Measurements from ENCODE around the gene IDI1.
A peak's percentile ranks its signal among the peaks of the same experiment; 100 is the strongest.

The IDI1 gene

DNA sequence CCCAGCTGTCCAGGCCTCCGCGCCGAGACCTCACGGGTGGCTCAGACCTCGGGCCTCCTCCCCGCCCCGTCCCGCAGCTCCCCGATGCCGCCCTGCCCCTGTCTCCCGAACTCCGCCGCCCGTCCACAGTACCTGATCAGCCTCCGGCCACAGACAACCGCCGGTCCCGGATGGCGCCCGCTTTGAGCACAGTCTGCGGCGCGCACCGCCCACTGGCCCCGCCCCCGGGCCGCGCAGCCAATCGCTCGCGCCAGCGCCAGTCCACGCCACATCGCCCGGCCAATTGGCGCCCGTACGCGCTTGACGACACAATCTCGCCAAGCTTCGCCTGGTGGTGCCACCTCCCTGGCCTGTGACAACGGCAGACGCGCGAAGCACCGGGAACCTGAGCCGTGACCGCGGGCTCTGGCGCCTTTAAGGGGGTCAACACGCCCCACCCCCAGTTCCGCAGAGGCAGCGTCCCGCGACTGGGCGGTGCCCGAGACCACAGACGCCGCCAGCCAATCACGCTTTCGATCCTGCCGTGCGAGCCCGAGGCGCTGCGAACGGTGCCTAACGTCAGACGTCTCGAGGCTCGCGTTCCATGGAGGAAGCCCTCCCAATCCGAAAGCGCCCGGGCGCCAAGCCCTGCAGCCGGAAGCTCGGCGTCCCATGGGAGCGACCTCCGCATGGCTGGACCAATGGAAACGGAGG, at the start of gene IDI1:
Gene IDI1 (minus strand): TSS at position 388 of the 693 bp plus-strand sequence. CDS start 116 bp downstream, at position 272.
- peak within 1 kb of the TSS; percentile 84 to 100 (median 97) for H3K27ac ChIP-seq

GRCh38 chr10:1097436-1097835, 48.5 kb upstream of the IDI1 start:
- Histone ChIP-seq H3K27ac (no peak overlapping the region), H3K4me3 (no peak overlapping the region)

More for the DNA sequence above, at the start of gene IDI1:
- peak within 1 kb of the TSS; percentile 63 to 85 (median 73) for H3K4me3 ChIP-seq

GRCh38 chr10:1096287-1096889, 47.5 kb upstream of the IDI1 start:
- H3K27ac ChIP-seq: no peak overlapping the region
- H3K4me3 ChIP-seq: no peak overlapping the region

GRCh38 chr10:1095498-1095897, 46.6 kb upstream of the IDI1 start:
- Histone ChIP-seq H3K27ac (no peak overlapping the region), H3K4me3 (no peak overlapping the region)

GRCh38 chr10:1094112-1095057, 45.5 kb upstream of the IDI1 start:
- Histone ChIP-seq H3K4me3 (no peak overlapping the region), H3K27ac (no peak overlapping the region)

DNA sequence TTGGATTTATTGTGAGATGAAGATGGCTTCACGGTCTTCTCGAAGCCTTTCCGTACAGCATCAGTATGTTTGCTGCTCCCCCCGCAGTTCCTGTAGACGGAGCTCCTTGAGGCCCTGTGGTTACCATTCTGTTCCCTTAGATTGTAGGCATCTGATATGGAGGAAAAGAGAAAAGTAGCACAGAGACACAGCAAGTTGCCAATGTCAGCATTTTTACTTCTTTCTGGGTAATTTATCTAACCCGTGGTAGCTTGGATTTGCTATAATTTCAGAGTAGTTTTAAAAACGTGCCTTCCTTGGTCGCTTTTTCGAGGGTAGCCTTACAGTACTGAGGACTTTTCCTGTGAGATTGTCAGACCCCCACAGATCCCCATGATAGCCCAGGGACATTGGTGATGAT, 44.8 kb upstream of the IDI1 start:
- no peak overlapping the region for H3K4me3 ChIP-seq

GRCh38 chr10:1090696-1091095, 41.8 kb upstream of the IDI1 start:
- Histone ChIP-seq H3K4me3 (no peak overlapping the region), H3K27ac (no peak overlapping the region)

More for the DNA sequence above, 44.8 kb upstream of the IDI1 start:
- H3K27ac ChIP-seq: no peak overlapping the region

- Histone ChIP-seq H3K27ac (peak overlapping the region in 1 of 21 experiments; percentile 16), H3K4me3 (no peak overlapping the region)
Observed at GRCh38 chr10:1089017-1089689, 40.2 kb upstream of the IDI1 start.

GRCh38 chr10:1086787-1087186, 37.9 kb upstream of the IDI1 start:
- Histone ChIP-seq H3K27ac (no peak overlapping the region), H3K4me3 (no peak overlapping the region)

- H3K27ac ChIP-seq: no peak overlapping the region
- H3K4me3 ChIP-seq: no peak overlapping the region
Observed at GRCh38 chr10:1085258-1085657, 36.3 kb upstream of the IDI1 start.

GRCh38 chr10:1084011-1084950, 35.4 kb upstream of the IDI1 start:
- Histone ChIP-seq H3K4me3 (no peak overlapping the region), H3K27ac (no peak overlapping the region)

GRCh38 chr10:1083581-1083980, 34.7 kb upstream of the IDI1 start:
- Histone ChIP-seq H3K4me3 (no peak overlapping the region), H3K27ac (no peak overlapping the region)

- Histone ChIP-seq H3K4me3 (no peak overlapping the region), H3K27ac (no peak overlapping the region)
Observed at GRCh38 chr10:1078668-1079067, 29.7 kb upstream of the IDI1 start.

DNA sequence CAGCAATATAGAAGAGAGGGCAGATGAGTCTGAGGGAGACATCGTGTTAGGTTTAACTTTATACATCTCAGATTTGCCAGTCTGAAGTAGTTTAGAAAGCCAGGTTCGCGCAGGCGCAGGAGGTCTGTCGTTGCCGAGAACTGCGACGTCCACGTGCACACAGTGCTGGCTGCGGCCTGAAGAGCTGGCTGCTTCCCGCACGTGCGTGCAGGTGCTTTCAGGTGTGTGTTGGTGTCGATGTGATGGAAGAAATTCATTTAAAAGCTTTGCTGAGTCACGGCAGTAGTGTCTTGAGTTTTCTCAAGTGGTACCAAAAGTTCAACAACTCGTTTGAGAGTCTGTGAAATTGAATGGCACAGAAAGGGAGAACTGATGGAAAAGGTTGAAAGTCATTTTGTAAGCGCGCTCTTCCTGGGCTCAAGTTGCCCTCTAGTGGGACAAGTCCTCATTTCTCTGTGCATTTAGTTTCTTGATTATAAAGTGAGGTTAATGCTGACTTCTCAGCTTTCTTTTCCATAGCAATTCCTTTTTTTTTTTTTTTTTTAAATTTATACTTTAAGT, 25.9 kb upstream of the IDI1 start:
- no peak overlapping the region for H3K27ac ChIP-seq

DNA sequence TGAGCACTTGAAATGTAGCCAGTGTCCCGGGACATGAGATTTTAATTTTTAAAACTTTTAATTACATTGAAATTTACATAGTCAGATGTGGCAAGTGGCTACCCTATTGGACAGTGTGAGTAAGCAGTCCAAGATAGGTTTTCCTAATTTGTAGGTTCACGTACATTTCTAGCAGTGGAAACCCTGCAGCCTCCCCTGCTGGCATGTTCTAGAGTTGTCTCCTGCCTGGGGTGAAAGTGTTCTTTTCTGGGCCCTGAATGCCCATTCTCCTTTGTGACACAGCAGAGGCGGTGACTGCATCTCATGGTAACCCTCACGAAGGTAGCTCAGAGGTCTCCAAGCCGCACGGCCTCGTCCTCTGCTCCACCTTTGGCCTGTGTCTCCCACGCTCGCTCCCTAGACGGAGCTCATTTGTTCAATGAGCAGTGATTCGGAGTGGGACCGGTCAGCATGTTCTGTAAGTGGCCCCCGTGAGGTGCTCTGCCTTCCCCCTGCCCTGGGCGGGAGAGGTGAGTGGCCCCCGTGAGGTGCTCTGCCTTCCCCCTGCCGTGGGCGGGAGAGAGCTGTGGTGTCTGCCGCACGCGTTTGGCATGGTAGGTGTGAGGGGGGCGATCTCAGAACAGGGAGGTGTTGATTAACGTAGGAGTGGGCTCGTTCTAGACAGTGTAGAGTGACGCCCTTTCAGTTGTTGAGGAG, 25.3 kb upstream of the IDI1 start:
- Histone ChIP-seq H3K27ac (no peak overlapping the region), H3K4me3 (no peak overlapping the region)

More for the DNA sequence above, 25.9 kb upstream of the IDI1 start:
- H3K4me3 ChIP-seq: no peak overlapping the region

DNA sequence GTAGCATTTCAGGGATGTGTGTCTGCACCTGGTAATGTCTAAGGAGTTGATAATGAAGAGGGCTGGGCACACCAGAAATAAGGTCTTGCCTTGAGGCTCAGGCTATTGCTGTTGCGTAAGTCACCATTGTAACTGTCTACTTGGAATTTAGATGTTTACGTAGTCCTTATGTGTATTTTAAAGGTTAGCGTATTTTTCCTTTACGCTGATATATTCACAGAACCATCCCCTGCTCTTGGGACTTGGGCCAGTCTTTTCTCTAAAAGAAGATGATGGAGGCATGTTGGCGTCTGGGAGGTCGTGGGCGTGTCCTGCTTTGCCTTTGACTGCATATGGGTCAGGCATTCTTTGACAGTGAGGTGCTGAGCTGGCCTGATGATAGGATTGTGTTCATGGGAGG, 22.0 kb upstream of the IDI1 start:
- no peak overlapping the region for H3K4me3 ChIP-seq
- H3K27ac ChIP-seq: peak overlapping the region in 1 of 21 experiments; percentile 39

GRCh38 chr10:1068380-1069361, 19.8 kb upstream of the IDI1 start:
- Histone ChIP-seq H3K4me3 (no peak overlapping the region), H3K27ac (no peak overlapping the region)

Data from skin epidermis (tissue), 12 donors.